ENCODE results near the gene ZNF892.
A peak's percentile ranks its signal among the peaks of the same experiment; 100 is the strongest.
"Not testable (repeated sequence)": the region's sequence is repeated elsewhere in the genome, so short reads cannot be mapped to it uniquely, and the experiment has no call there.

The ZNF892 gene

DNA sequence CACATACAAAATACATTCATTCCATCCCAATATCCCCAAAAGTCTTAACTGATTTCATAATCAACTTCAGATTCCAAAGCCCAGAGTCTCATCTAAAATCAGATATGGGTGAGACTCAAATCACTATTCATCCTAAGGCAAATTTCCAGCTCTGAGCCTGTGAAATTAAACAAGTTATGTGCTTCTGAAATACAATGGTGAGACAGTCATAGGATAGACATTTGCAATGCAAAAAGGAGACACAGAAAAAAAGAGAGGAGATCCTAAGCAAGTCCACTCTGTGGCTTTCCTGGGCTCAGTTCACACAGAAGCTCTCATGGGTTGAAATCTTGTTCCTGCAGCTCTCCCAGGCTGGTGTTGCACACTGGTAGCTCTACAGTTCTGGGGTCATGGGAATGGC lies 18.3 kb downstream of the ZNF892 start:
- DNase-seq (ENCODE audit: low spot score): no peak

- DNase-seq (ENCODE audit: low spot score): peak; percentile 19
Observed at GRCh38 chr2:95231723-95232122, 24.4 kb downstream of the ZNF892 start.

DNA sequence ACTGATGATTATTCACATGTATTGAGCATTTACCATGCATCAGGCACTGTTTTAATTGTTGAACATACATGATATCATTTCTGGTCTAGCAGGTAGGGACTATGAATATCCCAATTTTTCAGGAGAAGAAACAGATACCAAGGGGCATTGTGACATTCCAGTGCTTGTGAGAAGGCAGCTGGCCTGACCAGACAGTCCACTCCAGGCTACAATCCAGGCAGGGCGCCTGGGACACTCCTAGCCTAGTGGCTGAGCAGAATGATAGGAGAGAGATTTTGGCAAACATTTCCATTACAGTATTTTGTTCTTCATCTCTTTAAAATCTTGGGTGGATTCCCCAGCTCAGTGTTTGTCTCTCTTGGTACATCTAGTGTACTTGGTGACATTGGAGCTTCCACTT lies 24.9 kb downstream of the ZNF892 start:
- no peak for DNase-seq (ENCODE audit: low spot score)

DNA sequence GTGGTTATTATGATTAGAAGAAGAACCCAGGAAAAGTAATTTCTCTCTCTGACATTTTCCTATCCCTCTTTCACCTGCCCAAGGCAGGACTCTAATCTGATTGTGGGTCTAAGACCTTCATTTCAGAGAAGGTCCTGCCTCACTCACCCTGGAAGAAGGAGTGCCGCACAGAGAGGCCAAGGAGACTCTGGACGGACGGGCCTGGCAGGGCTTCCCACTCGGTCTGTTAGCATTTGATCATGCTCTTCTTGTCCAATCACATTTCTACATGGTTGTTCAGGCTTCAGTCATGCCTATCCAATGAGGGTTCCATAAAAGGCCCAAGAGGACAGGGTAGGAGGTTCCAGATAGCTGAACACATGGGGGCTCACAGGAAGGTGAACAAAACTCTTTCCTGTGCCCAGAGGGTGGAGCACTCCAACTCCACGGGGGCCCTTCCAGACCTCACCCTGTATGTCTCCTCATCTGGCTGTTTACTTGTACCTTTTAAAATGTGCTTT lies 27.0 kb downstream of the ZNF892 start:
- DNase-seq (ENCODE audit: low spot score): no peak

- no peak for DNase-seq (ENCODE audit: low spot score)
Observed at GRCh38 chr2:95234816-95235215, 27.5 kb downstream of the ZNF892 start.

DNA sequence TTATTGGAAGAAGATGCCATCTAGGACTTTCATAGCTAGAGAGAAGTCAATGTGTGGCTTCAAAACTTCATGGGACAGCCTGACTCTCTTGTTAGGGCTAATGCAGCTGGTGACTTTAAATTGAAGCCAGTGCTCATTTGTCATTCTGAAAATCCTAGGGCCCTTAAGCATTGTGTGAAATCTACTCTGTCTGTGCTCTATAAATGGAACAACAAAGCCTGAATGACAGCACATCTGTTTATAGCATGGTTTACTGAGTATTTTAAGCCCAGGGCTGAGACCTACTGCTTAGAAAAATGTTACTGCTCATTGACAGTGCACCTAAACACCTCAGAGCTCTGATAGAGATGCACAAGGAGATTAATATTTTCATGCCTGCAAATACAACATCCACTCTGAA lies 30.8 kb downstream of the ZNF892 start:
- no peak for DNase-seq (ENCODE audit: low spot score)

- DNase-seq (ENCODE audit: low spot score): no peak
Observed at GRCh38 chr2:95240091-95240490, 32.8 kb downstream of the ZNF892 start.

DNA sequence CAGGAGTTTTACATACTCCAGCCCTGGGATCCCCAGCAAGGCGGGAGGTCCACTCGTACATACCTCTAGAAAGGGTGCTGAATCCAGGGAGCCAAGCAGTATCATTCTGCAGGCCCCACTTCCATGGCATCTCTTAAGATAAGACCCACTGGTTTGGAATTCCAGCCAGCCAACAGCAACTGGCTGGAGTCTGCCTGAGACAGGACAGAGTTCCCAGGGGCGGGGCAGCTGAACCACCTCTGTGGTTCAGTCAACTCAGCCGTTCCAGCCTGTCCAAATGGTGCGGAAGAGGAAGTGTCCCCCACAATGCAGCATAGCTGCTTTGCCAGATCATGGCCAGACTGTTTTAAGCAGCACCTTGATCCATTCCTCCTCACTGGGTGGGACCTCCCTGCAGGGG lies 33.2 kb downstream of the ZNF892 start:
- no peak for DNase-seq (ENCODE audit: low spot score)

DNA sequence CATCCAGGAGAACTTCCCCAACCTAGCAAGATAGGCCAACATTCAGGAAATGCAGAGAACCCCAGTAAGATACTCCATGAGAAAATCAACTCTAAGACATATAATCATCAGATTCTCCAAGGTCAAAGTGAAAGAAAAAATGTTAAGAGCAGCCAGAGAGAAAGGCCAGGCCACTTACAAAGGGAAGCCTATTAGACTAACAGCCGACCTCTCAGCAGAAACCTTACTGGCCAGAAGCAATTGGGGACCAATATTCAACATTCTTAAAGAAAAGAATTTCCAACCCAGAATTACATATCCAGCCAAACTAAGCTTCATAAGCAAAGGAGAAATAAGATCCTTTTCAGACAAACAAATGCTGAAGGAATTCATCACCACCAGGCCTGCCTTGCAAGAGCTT lies 34.8 kb downstream of the ZNF892 start:
- not testable (repeated sequence) for DNase-seq (ENCODE audit: low spot score)
